Liver (tissue), 9 donors: ENCODE results near the gene AFAP1. TPM values are rescaled to one million over a fixed set of nuclear protein-coding genes. Genes with fewer than 3 reads are reported as not detected.

ENCODE experiments used
- DNase-seq: peaks from one replicate; pipeline ENCODE4 v3.0.0-alpha.2; 2017; ENCODE audit warnings: low spot score
- H3K27ac ChIP-seq, 2 donors: one replicate each; pipeline ENCODE4 v1.7.0; 2013; ENCODE audit warnings: inconsistent platforms in 2 of 2, low read length in 2 of 2, control low read depth in 1 of 2, low read depth in 1 of 2, mild to moderate bottlenecking in 1 of 2
- H3K27me3 ChIP-seq, 4 donors: one replicate each; pipeline versions ENCODE4 v1.6.1 to v1.7.0; 2013; ENCODE audit warnings: low read length in 3 of 4, inconsistent platforms in 1 of 4, mild to moderate bottlenecking in 1 of 4, moderate library complexity in 1 of 4; ENCODE audit not compliant: control insufficient read depth in 4 of 4, insufficient read depth in 4 of 4
- H3K36me3 ChIP-seq, 4 donors: one replicate each; pipeline versions ENCODE4 v1.6.1 to v1.7.0; 2013; ENCODE audit warnings: low read length in 3 of 4, mild to moderate bottlenecking in 3 of 4, low read depth in 1 of 4, moderate library complexity in 1 of 4; ENCODE audit not compliant: control insufficient read depth in 4 of 4, insufficient read depth in 3 of 4
- H3K4me1 ChIP-seq, 4 donors: one replicate each; pipeline versions ENCODE4 v1.6.1 to v1.7.0; 2013; ENCODE audit warnings: low read length in 3 of 4, mild to moderate bottlenecking in 3 of 4, moderate library complexity in 1 of 4; ENCODE audit not compliant: control insufficient read depth in 4 of 4, insufficient read depth in 4 of 4
- H3K4me3 ChIP-seq, 3 donors: one replicate each; pipeline versions ENCODE4 v1.6.1 to v1.7.0; 2013; ENCODE audit warnings: low read length in 3 of 3, control low read depth in 1 of 3, low read depth in 1 of 3, mild to moderate bottlenecking in 1 of 3
- H3K9ac ChIP-seq, 2 donors: one replicate each; pipeline ENCODE4 v1.7.0; 2013; ENCODE audit warnings: low read length in 2 of 2, mild to moderate bottlenecking in 2 of 2, moderate library complexity in 2 of 2, control low read depth in 1 of 2, low read depth in 1 of 2
- H3K9me3 ChIP-seq, 4 donors: one replicate each; pipeline versions ENCODE4 v1.6.1 to v1.7.0; 2013; ENCODE audit warnings: low read length in 3 of 4; ENCODE audit not compliant: control insufficient read depth in 4 of 4
- EGR1 ChIP-seq, 2 donors: IDR thresholded peaks; 2 replicates each; pipeline ENCODE4 v1.6.1; 2016 to 2018; ENCODE audit warnings: antibody characterized with exemption in 2 of 2, low read depth in 2 of 2
- FOXA1 ChIP-seq: IDR thresholded peaks from 2 replicates; pipeline ENCODE4 v1.6.1; 2016; ENCODE audit warnings: antibody characterized with exemption
- FOXA2 ChIP-seq: IDR thresholded peaks from 2 replicates; pipeline ENCODE4 v1.6.1; 2016; ENCODE audit warnings: antibody characterized with exemption
- GABPA ChIP-seq, 2 donors: IDR thresholded peaks in 1 of 2; conservative IDR thresholded peaks in 1 of 2; 2 replicates each; pipeline ENCODE4 v1.6.1; 2016; ENCODE audit warnings: antibody characterized with exemption in 2 of 2, mild to moderate bottlenecking in 1 of 2, moderate library complexity in 1 of 2
- HNF4A ChIP-seq, 2 donors: conservative IDR thresholded peaks; 2 replicates each; pipeline ENCODE4 v1.6.1; 2016; ENCODE audit warnings: antibody characterized with exemption in 2 of 2, mild to moderate bottlenecking in 2 of 2
- HNF4G ChIP-seq: IDR thresholded peaks from 2 replicates; pipeline ENCODE4 v1.6.1; 2016; ENCODE audit warnings: antibody characterized with exemption
- JUND ChIP-seq, 2 donors: IDR thresholded peaks; 2 replicates each; pipeline ENCODE4 v1.6.1; 2016; ENCODE audit warnings: antibody characterized with exemption in 2 of 2
- RXRA ChIP-seq, 2 donors: IDR thresholded peaks; 2 replicates each; pipeline ENCODE4 v1.6.1; 2017 to 2018; ENCODE audit warnings: antibody characterized with exemption in 2 of 2, mild to moderate bottlenecking in 1 of 2
- SP1 ChIP-seq: IDR thresholded peaks from 2 replicates; pipeline ENCODE4 v1.6.1; 2018; ENCODE audit warnings: antibody characterized with exemption, mild to moderate bottlenecking
- YY1 ChIP-seq: IDR thresholded peaks from 2 replicates; pipeline ENCODE4 v1.6.1; 2016; ENCODE audit warnings: antibody characterized with exemption, mild to moderate bottlenecking
- WGBS: extraction: QIAGEN DNeasy Blood & Tissue Kit; methylation state at CpG from one replicate; pipeline ENCODE4 v1.1.7; 2013; 5-methylcytosine and 5-hydroxymethylcytosine counted together
- polyA plus RNA-seq, 2 donors: library from polyadenylated mRNA; stranded (reverse) in 1 of 2; unstranded in 1 of 2; fragments of 200-250 nt in 1 of 2; fragments of >200 nt in 1 of 2; fragmentation: Nextera tagmentation in 1 of 2; extraction: Ambion mirVana in 1 of 2; gene quantifications; one replicate each; pipeline versions ENCODE4 v1.2.1 to v1.2.3, GENCODE V29; 2013 to 2015
- total RNA-seq, 2 donors: library from RNA; depleted of rRNA; stranded (reverse); fragments of >200 nt; gene quantifications; one replicate each; pipeline ENCODE4 v1.2.3, GENCODE V29; 2014
- TF ChIP-seq, protein P1 (sequence below): fragments of 150-350 bp; IDR thresholded peaks from 2 replicates; pipeline ENCODE4 v1.5.1; 2017; ENCODE audit warnings: improper control_type of control experiment, low read depth, low read length; ENCODE audit not compliant: missing input control
- TF ChIP-seq, protein P2 (sequence below): IDR thresholded peaks from 2 replicates; pipeline ENCODE4 v1.6.1; 2016; ENCODE audit warnings: antibody characterized with exemption
- TF ChIP-seq, protein P3 (sequence below): IDR thresholded peaks from 2 replicates; pipeline ENCODE4 v1.6.1; 2016; ENCODE audit warnings: antibody characterized with exemption, mild to moderate bottlenecking
- TF ChIP-seq, protein P4 (sequence below): IDR thresholded peaks from 2 replicates; pipeline ENCODE4 v1.6.1; 2016; ENCODE audit warnings: antibody characterized with exemption
- TF ChIP-seq, protein P5 (sequence below): IDR thresholded peaks from 2 replicates; pipeline ENCODE4 v1.6.1; 2016; ENCODE audit warnings: antibody characterized with exemption
- donor health status: healthy.
- donor health status: healthy.
- donor health status: healthy.
- donor health status: healthy.
- donor health status: healthy.

Gene AFAP1
- total and polyA plus RNA-seq, 4 donors: 0.40 to 3.2 (median 1.6) TPM

DNA sequence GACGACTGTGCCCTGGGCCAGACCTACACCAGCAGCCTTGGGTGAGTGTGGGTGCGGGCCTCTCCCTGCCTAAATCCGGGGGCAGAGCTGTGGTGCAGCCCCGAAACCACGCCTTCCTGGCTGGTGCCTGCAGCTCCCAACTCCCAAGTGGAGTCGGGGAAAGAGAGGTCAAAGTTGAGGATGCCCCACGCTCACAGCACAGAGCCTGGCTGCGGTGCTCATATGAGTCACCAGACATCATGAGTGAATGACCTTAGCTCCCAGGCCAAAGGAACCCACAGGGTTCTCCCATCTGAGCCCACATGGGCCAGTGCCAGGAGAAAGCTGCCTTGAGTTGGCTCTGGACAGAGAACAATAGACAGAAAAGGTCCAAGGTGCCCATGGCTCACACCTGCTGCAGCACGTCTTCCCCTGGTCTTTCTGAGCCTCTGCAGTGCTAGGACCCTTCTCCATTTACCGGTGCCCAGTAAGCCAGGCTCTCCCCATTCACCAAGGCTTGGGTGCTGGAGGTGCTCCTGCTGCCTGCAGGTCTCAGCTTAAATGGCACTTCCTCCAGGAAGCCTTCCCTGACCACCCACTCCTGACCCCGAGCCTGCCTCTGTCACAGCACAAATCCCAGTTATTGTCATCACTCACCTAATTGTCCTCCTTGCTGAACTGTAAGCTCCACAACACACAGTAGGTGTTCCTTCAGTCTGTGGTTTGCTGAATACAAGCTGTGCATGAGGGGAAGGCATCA is 224.2 kb downstream of the AFAP1 start:
- no peaks in the 10 kb centered on the region for H3K27me3 ChIP-seq
- H3K27ac ChIP-seq: no peak overlapping the region
- no peak for DNase-seq
- peaks cover 0 to 5% (median 2%) of the 10 kb centered on the region in 4 donors for H3K9me3 ChIP-seq
- WGBS: 87% methylated on average over 11 of the region's 11 CpGs
- H3K9ac ChIP-seq: no peak overlapping the region
- H3K4me1 ChIP-seq: peaks cover 0 to 3% (median 0%) of the 10 kb centered on the region in 4 donors
- H3K36me3 ChIP-seq: no peaks in the 10 kb centered on the region
- no peak overlapping the region for H3K4me3 ChIP-seq
- TF ChIP-seq HNF4G (no peak), JUND (IDR thresholded peaks at IDR 0.05) (no peak), FOXA1 (no peak)
- TF ChIP-seq, protein P1, sequence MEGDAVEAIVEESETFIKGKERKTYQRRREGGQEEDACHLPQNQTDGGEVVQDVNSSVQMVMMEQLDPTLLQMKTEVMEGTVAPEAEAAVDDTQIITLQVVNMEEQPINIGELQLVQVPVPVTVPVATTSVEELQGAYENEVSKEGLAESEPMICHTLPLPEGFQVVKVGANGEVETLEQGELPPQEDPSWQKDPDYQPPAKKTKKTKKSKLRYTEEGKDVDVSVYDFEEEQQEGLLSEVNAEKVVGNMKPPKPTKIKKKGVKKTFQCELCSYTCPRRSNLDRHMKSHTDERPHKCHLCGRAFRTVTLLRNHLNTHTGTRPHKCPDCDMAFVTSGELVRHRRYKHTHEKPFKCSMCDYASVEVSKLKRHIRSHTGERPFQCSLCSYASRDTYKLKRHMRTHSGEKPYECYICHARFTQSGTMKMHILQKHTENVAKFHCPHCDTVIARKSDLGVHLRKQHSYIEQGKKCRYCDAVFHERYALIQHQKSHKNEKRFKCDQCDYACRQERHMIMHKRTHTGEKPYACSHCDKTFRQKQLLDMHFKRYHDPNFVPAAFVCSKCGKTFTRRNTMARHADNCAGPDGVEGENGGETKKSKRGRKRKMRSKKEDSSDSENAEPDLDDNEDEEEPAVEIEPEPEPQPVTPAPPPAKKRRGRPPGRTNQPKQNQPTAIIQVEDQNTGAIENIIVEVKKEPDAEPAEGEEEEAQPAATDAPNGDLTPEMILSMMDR: no peak
- TF ChIP-seq, protein P2, sequence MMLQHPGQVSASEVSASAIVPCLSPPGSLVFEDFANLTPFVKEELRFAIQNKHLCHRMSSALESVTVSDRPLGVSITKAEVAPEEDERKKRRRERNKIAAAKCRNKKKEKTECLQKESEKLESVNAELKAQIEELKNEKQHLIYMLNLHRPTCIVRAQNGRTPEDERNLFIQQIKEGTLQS: no peak

DNA sequence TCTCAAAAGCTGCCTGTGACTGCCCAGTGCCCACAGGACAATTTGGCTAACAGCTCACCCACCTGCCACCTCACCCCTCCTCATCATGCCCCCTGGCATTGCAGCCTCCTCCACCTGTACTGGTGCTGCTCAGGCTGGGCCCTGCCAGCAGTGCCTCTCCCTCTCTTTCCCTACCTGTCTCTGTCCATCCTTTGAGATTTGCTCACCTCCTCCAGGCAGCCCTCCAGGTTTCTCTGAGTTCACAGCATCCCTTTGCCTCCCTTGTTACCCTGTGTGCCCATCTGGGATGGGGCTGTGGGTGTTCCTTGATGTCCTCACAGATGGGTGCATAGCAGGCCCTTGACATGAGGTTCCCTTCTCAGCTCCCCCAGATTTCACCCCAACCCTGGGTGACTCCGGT is 224.9 kb downstream of the AFAP1 start:
- Histone ChIP-seq H3K36me3 (no peaks in the 10 kb centered on the region), H3K4me1 (peaks cover 0 to 3% (median 0%) of the 10 kb centered on the region in 4 donors), H3K4me3 (no peak overlapping the region), H3K9ac (no peak overlapping the region), H3K9me3 (peaks cover 0 to 5% (median 2%) of the 10 kb centered on the region in 4 donors), H3K27ac (no peak overlapping the region), H3K27me3 (no peaks in the 10 kb centered on the region)
- WGBS: 98% methylated on average over 1 of the region's 1 CpG
- TF ChIP-seq, protein P1: no peak
- TF ChIP-seq GABPA (IDR thresholded peaks at IDR 0.05 in 1 of 2, conservative IDR thresholded peaks at IDR 0.05 in 1 of 2) (no peak), RXRA (IDR thresholded peaks at IDR 0.05) (no peak), SP1 (no peak), HNF4A (conservative IDR thresholded peaks at IDR 0.05) (no peak), YY1 (no peak), FOXA2 (no peak), EGR1 (IDR thresholded peaks at IDR 0.05; ENCODE audit: low read depth in 2 of 2) (no peak)
- TF ChIP-seq, protein P3, sequence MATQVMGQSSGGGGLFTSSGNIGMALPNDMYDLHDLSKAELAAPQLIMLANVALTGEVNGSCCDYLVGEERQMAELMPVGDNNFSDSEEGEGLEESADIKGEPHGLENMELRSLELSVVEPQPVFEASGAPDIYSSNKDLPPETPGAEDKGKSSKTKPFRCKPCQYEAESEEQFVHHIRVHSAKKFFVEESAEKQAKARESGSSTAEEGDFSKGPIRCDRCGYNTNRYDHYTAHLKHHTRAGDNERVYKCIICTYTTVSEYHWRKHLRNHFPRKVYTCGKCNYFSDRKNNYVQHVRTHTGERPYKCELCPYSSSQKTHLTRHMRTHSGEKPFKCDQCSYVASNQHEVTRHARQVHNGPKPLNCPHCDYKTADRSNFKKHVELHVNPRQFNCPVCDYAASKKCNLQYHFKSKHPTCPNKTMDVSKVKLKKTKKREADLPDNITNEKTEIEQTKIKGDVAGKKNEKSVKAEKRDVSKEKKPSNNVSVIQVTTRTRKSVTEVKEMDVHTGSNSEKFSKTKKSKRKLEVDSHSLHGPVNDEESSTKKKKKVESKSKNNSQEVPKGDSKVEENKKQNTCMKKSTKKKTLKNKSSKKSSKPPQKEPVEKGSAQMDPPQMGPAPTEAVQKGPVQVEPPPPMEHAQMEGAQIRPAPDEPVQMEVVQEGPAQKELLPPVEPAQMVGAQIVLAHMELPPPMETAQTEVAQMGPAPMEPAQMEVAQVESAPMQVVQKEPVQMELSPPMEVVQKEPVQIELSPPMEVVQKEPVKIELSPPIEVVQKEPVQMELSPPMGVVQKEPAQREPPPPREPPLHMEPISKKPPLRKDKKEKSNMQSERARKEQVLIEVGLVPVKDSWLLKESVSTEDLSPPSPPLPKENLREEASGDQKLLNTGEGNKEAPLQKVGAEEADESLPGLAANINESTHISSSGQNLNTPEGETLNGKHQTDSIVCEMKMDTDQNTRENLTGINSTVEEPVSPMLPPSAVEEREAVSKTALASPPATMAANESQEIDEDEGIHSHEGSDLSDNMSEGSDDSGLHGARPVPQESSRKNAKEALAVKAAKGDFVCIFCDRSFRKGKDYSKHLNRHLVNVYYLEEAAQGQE: no peak
- TF ChIP-seq, protein P2: no peak
- TF ChIP-seq, protein P4, sequence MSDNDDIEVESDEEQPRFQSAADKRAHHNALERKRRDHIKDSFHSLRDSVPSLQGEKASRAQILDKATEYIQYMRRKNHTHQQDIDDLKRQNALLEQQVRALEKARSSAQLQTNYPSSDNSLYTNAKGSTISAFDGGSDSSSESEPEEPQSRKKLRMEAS: no peak
- TF ChIP-seq, protein P5, sequence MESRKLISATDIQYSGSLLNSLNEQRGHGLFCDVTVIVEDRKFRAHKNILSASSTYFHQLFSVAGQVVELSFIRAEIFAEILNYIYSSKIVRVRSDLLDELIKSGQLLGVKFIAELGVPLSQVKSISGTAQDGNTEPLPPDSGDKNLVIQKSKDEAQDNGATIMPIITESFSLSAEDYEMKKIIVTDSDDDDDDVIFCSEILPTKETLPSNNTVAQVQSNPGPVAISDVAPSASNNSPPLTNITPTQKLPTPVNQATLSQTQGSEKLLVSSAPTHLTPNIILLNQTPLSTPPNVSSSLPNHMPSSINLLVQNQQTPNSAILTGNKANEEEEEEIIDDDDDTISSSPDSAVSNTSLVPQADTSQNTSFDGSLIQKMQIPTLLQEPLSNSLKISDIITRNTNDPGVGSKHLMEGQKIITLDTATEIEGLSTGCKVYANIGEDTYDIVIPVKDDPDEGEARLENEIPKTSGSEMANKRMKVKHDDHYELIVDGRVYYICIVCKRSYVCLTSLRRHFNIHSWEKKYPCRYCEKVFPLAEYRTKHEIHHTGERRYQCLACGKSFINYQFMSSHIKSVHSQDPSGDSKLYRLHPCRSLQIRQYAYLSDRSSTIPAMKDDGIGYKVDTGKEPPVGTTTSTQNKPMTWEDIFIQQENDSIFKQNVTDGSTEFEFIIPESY: no peak
- no peak for DNase-seq
